Prostate gland (tissue), 2 donors: Measurements from ENCODE around the gene HOXB6. TPM values are rescaled to one million over a fixed set of nuclear protein-coding genes. Genes with fewer than 3 reads are reported as not detected.

Experiments
- DNase-seq: peaks from one replicate; pipeline ENCODE4 v3.0.0-alpha.2; 2019; ENCODE audit warnings: low spot score
- H3K27ac ChIP-seq, 2 donors: fragments of 200-600 bp; sonication (generic); 2 replicates each; pipeline ENCODE4 v1.5.1; 2017 to 2019
- H3K27me3 ChIP-seq: fragments of 200-600 bp; sonication (generic); replicated peaks from 2 replicates; pipeline ENCODE4 v1.5.1; 2019; ENCODE audit not compliant: insufficient read depth
- H3K36me3 ChIP-seq, 2 donors: fragments of 200-600 bp; sonication (generic); 1 replicate in 1 of 2; 2 replicates in 1 of 2; pipeline versions ENCODE4 v1.5.1 to v1.8.1; 2017 to 2019
- H3K4me1 ChIP-seq: fragments of 200-600 bp; sonication (generic); replicated peaks from 2 replicates; pipeline ENCODE4 v1.5.1; 2019
- H3K4me3 ChIP-seq, 2 donors: fragments of 200-600 bp; sonication (generic); 2 replicates each; pipeline ENCODE4 v1.5.1; 2017 to 2019
- H3K9me3 ChIP-seq: fragments of 200-600 bp; sonication (generic); 2 replicates; pipeline ENCODE4 v1.5.1; 2017
- POLR2A ChIP-seq: fragments of 450-650 bp; IDR thresholded peaks from one replicate; pipeline ENCODE4 v1.6.1; 2016; ENCODE audit warnings: antibody characterized with exemption, mild to moderate bottlenecking
- POLR2AphosphoS5 ChIP-seq: sonication (generic); formaldehyde crosslinking; IDR thresholded peaks from one replicate; pipeline ENCODE4 v1.6.1; 2017; ENCODE audit warnings: antibody characterized with exemption
- WGBS: methylation state at CpG from one replicate; pipeline ENCODE4 v1.1.5; 2018; 5-methylcytosine and 5-hydroxymethylcytosine counted together
- intact Hi-C: fragments of 100-400 bp; cut with DNase I; formaldehyde crosslinking; loops from one replicate; pipeline ENCODE4 v1.14.2; 2022
- total RNA-seq, 2 donors: library from RNA; depleted of rRNA; stranded (reverse); fragments of >200 nt; gene quantifications; one replicate each; pipeline ENCODE4 v1.1.0, GENCODE V29; 2016
- TF ChIP-seq, protein P1 (sequence below), 4 experiments: fragments of 200-600 bp in 2 of 4; fragments of 450-650 bp in 2 of 4; sonication (generic) in 2 of 4; IDR thresholded peaks; 1 replicate in 3 of 4; 2 replicates in 1 of 4; pipeline ENCODE4 v1.5.1; 2016 to 2019; ENCODE audit warnings: antibody characterized with exemption in 4 of 4, mild to moderate bottlenecking in 2 of 4, moderate library complexity in 2 of 4

The HOXB6 gene
- total RNA-seq, 2 donors from 2014 or later, result 0.27 to 0.40 TPM

DNA sequence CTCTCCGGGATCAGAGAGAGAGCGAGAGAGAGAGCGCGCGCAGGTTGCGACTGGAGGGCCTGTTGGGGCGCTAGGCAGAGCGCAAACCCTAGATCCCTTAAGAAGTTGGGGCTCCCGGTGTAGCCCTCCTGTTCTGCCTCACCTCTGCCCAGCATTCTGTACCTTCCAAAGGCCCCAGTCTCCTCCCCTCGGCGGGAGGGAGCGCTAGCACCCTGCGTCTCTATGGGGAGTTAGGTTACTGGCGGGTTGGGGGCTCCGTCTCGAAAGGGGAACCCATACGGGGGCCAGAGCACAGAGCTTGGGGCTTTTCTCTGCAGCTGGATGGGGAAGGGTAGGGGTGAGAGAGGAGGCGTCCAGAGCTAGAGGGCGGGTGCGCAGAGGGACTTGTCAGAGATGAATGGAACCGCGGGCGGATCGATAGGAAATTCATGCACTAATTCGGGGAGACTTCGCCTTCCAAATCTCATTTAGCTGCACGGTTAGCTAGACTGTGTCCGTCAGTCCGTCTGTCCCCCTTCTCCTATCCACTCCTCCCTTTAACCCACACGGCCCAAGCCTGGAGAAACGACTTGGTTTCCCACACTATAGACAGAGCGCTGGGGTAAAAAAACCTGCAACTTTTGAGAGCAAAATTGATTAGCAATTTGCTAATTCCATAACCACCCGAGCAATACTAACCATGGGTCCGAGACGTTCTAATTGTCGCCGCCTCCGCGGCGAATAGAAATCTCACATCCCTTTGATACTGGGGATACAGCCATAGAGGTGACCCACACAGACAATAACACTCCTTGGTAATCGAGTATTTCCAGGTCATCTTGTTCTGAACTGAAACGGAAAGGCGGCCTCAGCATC is 25.9 kb downstream of the HOXB6 start:
- 23% methylated on average over 43 of the region's 43 CpGs for WGBS
- Histone ChIP-seq H3K9me3 (no peaks in the 10 kb centered on the region), H3K27ac (no peak overlapping the region), H3K27me3 (peaks cover 73% of the 10 kb centered on the region), H3K4me3 (peak overlapping the region; percentile 14 to 27), H3K36me3 (no peaks in the 10 kb centered on the region), H3K4me1 (no peaks in the 10 kb centered on the region)
- intact Hi-C loops, result no loop called here
- DNase-seq, result no peak
- TF ChIP-seq POLR2A (no peak), POLR2AphosphoS5 (no peak)

GRCh38 chr17:48577946-48578615 is 26.7 kb downstream of the HOXB6 start, which contains the start of gene HOXB4:
Gene HOXB4, minus strand, starts transcription at chr17:48578350. Its CDS starts 31 bp downstream, at chr17:48578319.
- H3K4me3 ChIP-seq, result peak within 1 kb of the TSS; percentile 14 to 27
- H3K4me1 ChIP-seq, result no peaks in the 10 kb centered on the region
- H3K27me3 ChIP-seq, result peaks cover 73% of the 10 kb centered on the region
- TF ChIP-seq, protein P1, sequence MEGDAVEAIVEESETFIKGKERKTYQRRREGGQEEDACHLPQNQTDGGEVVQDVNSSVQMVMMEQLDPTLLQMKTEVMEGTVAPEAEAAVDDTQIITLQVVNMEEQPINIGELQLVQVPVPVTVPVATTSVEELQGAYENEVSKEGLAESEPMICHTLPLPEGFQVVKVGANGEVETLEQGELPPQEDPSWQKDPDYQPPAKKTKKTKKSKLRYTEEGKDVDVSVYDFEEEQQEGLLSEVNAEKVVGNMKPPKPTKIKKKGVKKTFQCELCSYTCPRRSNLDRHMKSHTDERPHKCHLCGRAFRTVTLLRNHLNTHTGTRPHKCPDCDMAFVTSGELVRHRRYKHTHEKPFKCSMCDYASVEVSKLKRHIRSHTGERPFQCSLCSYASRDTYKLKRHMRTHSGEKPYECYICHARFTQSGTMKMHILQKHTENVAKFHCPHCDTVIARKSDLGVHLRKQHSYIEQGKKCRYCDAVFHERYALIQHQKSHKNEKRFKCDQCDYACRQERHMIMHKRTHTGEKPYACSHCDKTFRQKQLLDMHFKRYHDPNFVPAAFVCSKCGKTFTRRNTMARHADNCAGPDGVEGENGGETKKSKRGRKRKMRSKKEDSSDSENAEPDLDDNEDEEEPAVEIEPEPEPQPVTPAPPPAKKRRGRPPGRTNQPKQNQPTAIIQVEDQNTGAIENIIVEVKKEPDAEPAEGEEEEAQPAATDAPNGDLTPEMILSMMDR (IDR thresholded peaks at IDR 0.05), result no peak
- TF ChIP-seq POLR2A (no peak), POLR2AphosphoS5 (no peak)
- H3K9me3 ChIP-seq, result no peaks in the 10 kb centered on the region
- DNase-seq, result no peak
- WGBS, result 2% methylated on average over 37 of the region's 58 CpGs
- no peaks in the 10 kb centered on the region for H3K36me3 ChIP-seq
- no peak within 1 kb of the TSS for H3K27ac ChIP-seq
- intact Hi-C loops, result no loop called here

- Histone ChIP-seq H3K36me3 (no peaks in the 10 kb centered on the region), H3K4me3 (peak overlapping the region; percentile 14 to 27), H3K9me3 (no peaks in the 10 kb centered on the region), H3K27ac (no peak overlapping the region), H3K27me3 (peaks cover 66% of the 10 kb centered on the region), H3K4me1 (no peaks in the 10 kb centered on the region)
- intact Hi-C loops, result no loop called here
- no peak for DNase-seq
- TF ChIP-seq POLR2A (no peak), POLR2AphosphoS5 (no peak)
- TF ChIP-seq, protein P1 (IDR thresholded peaks at IDR 0.05), result no peak
- 4% methylated on average over 18 of the region's 19 CpGs for WGBS
Observed at GRCh38 chr17:48577330-48577945, 27.3 kb downstream of the HOXB6 start.

GRCh38 chr17:48576479-48577309 is 28.1 kb downstream of the HOXB6 start:
- no peak for DNase-seq
- no peaks in the 10 kb centered on the region for H3K9me3 ChIP-seq
- H3K27me3 ChIP-seq, result peaks cover 59% of the 10 kb centered on the region
- H3K27ac ChIP-seq, result no peak overlapping the region
- no peaks in the 10 kb centered on the region for H3K36me3 ChIP-seq
- H3K4me1 ChIP-seq, result no peaks in the 10 kb centered on the region
- intact Hi-C loops, result no loop called here
- no peak overlapping the region for H3K4me3 ChIP-seq
- WGBS, result 7% methylated on average over 33 of the region's 43 CpGs
- TF ChIP-seq POLR2A, result no peak
- TF ChIP-seq POLR2AphosphoS5, result no peak
- TF ChIP-seq, protein P1 (IDR thresholded peaks at IDR 0.05), result no peak
